22Rv1 (cell line): ENCODE measurements around the gene FRMD3.

ENCODE experiments used
- ZFX ChIP-seq: fragments of 450-650 bp; IDR thresholded peaks from 2 replicates; pipeline ENCODE4 v1.6.1; 2017; ENCODE audit warnings: antibody characterized with exemption, borderline replicate concordance
- TF ChIP-seq, protein P1 (sequence below): fragments of 450-650 bp; IDR thresholded peaks from 2 replicates; pipeline ENCODE4 v1.5.1; 2017; ENCODE audit warnings: mild to moderate bottlenecking

DNA sequence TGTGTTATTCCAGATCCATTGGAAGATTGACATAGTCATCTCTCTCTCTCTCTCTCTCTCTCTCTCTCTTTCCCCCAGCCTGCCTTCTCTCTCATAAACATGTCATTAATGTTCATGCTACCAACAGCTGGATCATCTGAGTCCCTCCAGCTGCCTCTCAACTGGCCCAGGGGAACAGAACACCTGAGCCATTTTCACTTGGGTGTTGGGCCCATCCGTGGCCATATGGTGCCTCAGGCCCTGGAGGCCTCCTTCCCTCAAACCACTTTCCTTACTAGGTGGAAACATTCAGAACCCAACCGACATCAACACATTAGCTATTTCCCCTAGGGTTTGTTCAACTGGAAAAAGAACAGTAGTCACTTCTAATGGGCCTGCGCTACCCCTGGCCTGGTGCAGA lies 196.2 kb downstream of the FRMD3 start:
- TF ChIP-seq, protein P1, sequence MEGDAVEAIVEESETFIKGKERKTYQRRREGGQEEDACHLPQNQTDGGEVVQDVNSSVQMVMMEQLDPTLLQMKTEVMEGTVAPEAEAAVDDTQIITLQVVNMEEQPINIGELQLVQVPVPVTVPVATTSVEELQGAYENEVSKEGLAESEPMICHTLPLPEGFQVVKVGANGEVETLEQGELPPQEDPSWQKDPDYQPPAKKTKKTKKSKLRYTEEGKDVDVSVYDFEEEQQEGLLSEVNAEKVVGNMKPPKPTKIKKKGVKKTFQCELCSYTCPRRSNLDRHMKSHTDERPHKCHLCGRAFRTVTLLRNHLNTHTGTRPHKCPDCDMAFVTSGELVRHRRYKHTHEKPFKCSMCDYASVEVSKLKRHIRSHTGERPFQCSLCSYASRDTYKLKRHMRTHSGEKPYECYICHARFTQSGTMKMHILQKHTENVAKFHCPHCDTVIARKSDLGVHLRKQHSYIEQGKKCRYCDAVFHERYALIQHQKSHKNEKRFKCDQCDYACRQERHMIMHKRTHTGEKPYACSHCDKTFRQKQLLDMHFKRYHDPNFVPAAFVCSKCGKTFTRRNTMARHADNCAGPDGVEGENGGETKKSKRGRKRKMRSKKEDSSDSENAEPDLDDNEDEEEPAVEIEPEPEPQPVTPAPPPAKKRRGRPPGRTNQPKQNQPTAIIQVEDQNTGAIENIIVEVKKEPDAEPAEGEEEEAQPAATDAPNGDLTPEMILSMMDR: no peak
- TF ChIP-seq ZFX: no peak
